Measurements from ENCODE around the gene CLN5.

GRCh38 chr13:77034881-77035280 lies 43.0 kb downstream of the CLN5 start:
- TF ChIP-seq CTCF (conservative IDR thresholded peaks at IDR 0.05): no peak
- no peak for TF ChIP-seq EZH2 (IDR thresholded peaks at IDR 0.05; ENCODE audit: low read depth)
